ENCODE results near the gene DAPL1.

- TF ChIP-seq ZNF707 (tag by site-specific recombination; IDR thresholded peaks at IDR 0.05) (no peak), CTCF (tag by site-specific recombination; IDR thresholded peaks at IDR 0.05) (no peak), KLF7 (tag by site-specific recombination; IDR thresholded peaks at IDR 0.05; ENCODE audit: borderline replicate concordance) (no peak)
Observed at GRCh38 chr2:158782616-158783015, 12.5 kb upstream of the DAPL1 start.
